Parathyroid adenoma (tissue), 2 donors: ENCODE results near the gene CD3D.

Experiments
- H2AFZ ChIP-seq: fragments of 300-600 bp; sonication (generic); one replicate; pipeline ENCODE4 v1.7.0; 2017; ENCODE audit warnings: antibody characterized with exemption, mild to moderate bottlenecking
- H3K27ac ChIP-seq: fragments of 300-600 bp; sonication (generic); one replicate; pipeline ENCODE4 v1.7.0; 2017
- H3K27me3 ChIP-seq: fragments of 300-600 bp; sonication (generic); one replicate; pipeline ENCODE4 v1.7.0; 2017; ENCODE audit warnings: low read length; ENCODE audit not compliant: control insufficient read depth, insufficient read depth
- H3K36me3 ChIP-seq: fragments of 300-600 bp; sonication (generic); one replicate; pipeline ENCODE4 v1.7.0; 2017; ENCODE audit warnings: low read length; ENCODE audit not compliant: control insufficient read depth, insufficient read depth
- H3K4me1 ChIP-seq: fragments of 300-600 bp; sonication (generic); one replicate; pipeline ENCODE4 v1.7.0; 2017; ENCODE audit warnings: control low read depth
- H3K4me2 ChIP-seq: fragments of 300-600 bp; sonication (generic); one replicate; pipeline ENCODE4 v1.7.0; 2017; ENCODE audit warnings: low read length
- H3K4me3 ChIP-seq: fragments of 300-600 bp; sonication (generic); one replicate; pipeline ENCODE4 v1.7.0; 2017; ENCODE audit warnings: low read depth, low read length
- H3K79me2 ChIP-seq: fragments of 300-600 bp; sonication (generic); one replicate; pipeline ENCODE4 v1.7.0; 2017; ENCODE audit warnings: control low read depth
- H3K9ac ChIP-seq: fragments of 300-600 bp; sonication (generic); one replicate; pipeline ENCODE4 v1.7.0; 2017; ENCODE audit warnings: mild to moderate bottlenecking
- H3K9me3 ChIP-seq: fragments of 300-600 bp; sonication (generic); one replicate; pipeline ENCODE4 v1.7.0; 2017; ENCODE audit warnings: low read length; ENCODE audit not compliant: control insufficient read depth
- TF ChIP-seq, protein P1 (sequence below): fragments of 300-600 bp; sonication (generic); IDR thresholded peaks from one replicate; pipeline ENCODE4 v1.7.0; 2017; ENCODE audit warnings: antibody characterized with exemption, mild to moderate bottlenecking
- donor health status: primary hyperparathyroidism.

CD3D gene

GRCh38 chr11:118320515-118320914, 22.0 kb downstream of the CD3D start:
- no peak overlapping the region for H3K4me3 ChIP-seq
- H3K4me2 ChIP-seq, result no peak overlapping the region
- no peaks in the 10 kb centered on the region for H3K36me3 ChIP-seq
- no peaks in the 10 kb centered on the region for H3K9me3 ChIP-seq
- H3K9ac ChIP-seq, result no peak overlapping the region
- H3K4me1 ChIP-seq, result peaks cover 8% of the 10 kb centered on the region
- H2AFZ ChIP-seq, result no peak overlapping the region
- H3K27ac ChIP-seq, result no peak overlapping the region
- no peaks in the 10 kb centered on the region for H3K27me3 ChIP-seq
- TF ChIP-seq, protein P1, sequence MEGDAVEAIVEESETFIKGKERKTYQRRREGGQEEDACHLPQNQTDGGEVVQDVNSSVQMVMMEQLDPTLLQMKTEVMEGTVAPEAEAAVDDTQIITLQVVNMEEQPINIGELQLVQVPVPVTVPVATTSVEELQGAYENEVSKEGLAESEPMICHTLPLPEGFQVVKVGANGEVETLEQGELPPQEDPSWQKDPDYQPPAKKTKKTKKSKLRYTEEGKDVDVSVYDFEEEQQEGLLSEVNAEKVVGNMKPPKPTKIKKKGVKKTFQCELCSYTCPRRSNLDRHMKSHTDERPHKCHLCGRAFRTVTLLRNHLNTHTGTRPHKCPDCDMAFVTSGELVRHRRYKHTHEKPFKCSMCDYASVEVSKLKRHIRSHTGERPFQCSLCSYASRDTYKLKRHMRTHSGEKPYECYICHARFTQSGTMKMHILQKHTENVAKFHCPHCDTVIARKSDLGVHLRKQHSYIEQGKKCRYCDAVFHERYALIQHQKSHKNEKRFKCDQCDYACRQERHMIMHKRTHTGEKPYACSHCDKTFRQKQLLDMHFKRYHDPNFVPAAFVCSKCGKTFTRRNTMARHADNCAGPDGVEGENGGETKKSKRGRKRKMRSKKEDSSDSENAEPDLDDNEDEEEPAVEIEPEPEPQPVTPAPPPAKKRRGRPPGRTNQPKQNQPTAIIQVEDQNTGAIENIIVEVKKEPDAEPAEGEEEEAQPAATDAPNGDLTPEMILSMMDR, result no peak
- H3K79me2 ChIP-seq, result no peaks in the 10 kb centered on the region

DNA sequence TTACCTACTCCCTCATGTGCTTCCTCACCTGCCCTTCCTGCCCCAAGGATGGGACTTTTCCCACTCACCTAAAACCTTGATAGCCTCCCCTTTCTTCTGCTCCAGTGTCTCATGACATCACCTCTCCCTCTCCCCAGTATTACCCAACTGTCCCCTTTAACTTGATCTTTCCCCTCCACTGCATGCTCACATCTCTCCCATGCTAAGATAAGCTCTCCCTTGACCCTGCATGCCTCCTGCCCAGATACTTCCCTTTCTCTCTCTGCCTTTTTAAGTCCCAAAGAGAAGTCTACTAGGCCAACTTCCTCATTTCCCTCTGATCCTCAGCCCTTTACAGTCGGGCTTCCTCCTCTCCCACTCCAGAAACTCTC, 23.2 kb downstream of the CD3D start:
- no peak overlapping the region for H3K4me3 ChIP-seq
- H2AFZ ChIP-seq, result peak overlapping the region; percentile 42
- TF ChIP-seq, protein P1, result no peak
- no peaks in the 10 kb centered on the region for H3K79me2 ChIP-seq
- no peaks in the 10 kb centered on the region for H3K36me3 ChIP-seq
- H3K4me2 ChIP-seq, result no peak overlapping the region
- peaks cover 8% of the 10 kb centered on the region for H3K4me1 ChIP-seq
- no peak overlapping the region for H3K9ac ChIP-seq
- H3K9me3 ChIP-seq, result no peaks in the 10 kb centered on the region
- peak overlapping the region; percentile 29 for H3K27ac ChIP-seq
- H3K27me3 ChIP-seq, result no peaks in the 10 kb centered on the region

DNA sequence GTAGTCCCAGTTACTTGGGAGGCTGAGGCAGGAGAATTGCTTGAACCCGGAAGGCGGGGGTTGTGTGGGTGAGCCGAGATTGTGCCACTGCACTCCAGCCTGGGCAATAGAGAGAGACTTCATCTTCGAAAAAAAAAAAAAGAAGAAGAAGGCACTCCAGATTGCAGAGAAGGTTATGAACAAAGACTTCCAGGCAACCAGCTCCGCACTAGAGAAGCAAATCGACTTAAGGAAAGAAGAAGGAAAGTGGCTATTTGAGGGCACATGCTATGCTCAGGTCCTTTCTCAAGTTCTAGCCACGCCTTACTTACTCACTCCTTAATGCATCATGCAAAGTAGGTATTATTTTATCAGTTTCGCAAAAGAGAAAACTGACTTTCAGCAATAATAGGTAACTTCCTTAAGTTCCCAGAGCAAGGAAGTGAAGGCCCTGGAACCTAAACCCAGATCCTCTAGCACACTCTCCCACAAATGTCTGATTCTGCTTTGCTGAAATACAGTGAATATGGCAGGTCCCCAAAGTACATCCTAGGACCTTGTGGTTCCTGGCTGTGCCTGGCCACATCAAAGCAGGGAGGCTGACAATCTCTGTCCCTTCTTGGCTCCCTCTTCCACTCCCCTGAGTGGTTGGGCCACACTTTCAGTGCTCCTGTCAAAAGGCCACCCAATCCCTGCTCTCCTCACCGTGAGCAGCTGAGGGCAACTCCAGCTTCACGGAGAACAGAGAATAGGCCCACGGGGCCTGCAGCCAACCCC, 23.7 kb downstream of the CD3D start:
- H3K27ac ChIP-seq, result no peak overlapping the region

DNA sequence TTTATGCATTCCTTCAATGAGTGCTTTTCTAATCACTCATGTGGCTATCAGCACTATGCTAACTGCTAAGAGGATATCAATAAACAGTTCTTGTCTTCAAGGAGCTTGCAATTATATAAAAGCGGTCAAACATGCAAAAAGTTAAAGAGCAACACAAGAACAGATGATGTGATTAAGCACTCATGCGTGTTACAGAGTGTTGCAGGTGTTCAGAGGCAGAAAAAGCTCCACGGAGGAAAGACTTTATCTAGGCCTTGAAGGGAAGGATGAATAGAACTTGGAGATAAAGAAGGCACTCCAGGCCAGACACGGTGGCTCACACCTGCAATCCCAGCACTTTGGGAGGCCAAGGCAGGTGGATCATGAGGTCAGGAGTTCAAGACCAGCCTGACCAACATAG, 24.4 kb downstream of the CD3D start:
- H3K79me2 ChIP-seq, result no peaks in the 10 kb centered on the region
- H3K27me3 ChIP-seq, result no peaks in the 10 kb centered on the region
- H3K9ac ChIP-seq, result no peak overlapping the region
- no peak overlapping the region for H2AFZ ChIP-seq
- H3K4me3 ChIP-seq, result no peak overlapping the region
- H3K36me3 ChIP-seq, result no peaks in the 10 kb centered on the region
- peaks cover 8% of the 10 kb centered on the region for H3K4me1 ChIP-seq
- no peak overlapping the region for H3K4me2 ChIP-seq
- no peaks in the 10 kb centered on the region for H3K9me3 ChIP-seq
- no peak overlapping the region for H3K27ac ChIP-seq
- TF ChIP-seq, protein P1, result no peak

More for the DNA sequence above, 23.7 kb downstream of the CD3D start:
- Histone ChIP-seq H3K79me2 (no peaks in the 10 kb centered on the region), H3K9me3 (no peaks in the 10 kb centered on the region), H3K4me2 (no peak overlapping the region), H3K9ac (no peak overlapping the region), H3K4me1 (peaks cover 8% of the 10 kb centered on the region), H3K36me3 (no peaks in the 10 kb centered on the region), H2AFZ (no peak overlapping the region), H3K27me3 (no peaks in the 10 kb centered on the region), H3K4me3 (no peak overlapping the region)
- TF ChIP-seq, protein P1, result no peak

GRCh38 chr11:118314988-118315411, 27.5 kb downstream of the CD3D start:
- no peak overlapping the region for H3K27ac ChIP-seq
- TF ChIP-seq, protein P1, result no peak
- no peak overlapping the region for H3K4me2 ChIP-seq
- H3K27me3 ChIP-seq, result no peaks in the 10 kb centered on the region
- no peaks in the 10 kb centered on the region for H3K79me2 ChIP-seq
- H3K4me1 ChIP-seq, result peaks cover 4% of the 10 kb centered on the region
- no peak overlapping the region for H2AFZ ChIP-seq
- no peaks in the 10 kb centered on the region for H3K36me3 ChIP-seq
- no peaks in the 10 kb centered on the region for H3K9me3 ChIP-seq
- no peak overlapping the region for H3K4me3 ChIP-seq
- no peak overlapping the region for H3K9ac ChIP-seq
